ENCODE data around the gene CEP63.

The CEP63 gene

DNA sequence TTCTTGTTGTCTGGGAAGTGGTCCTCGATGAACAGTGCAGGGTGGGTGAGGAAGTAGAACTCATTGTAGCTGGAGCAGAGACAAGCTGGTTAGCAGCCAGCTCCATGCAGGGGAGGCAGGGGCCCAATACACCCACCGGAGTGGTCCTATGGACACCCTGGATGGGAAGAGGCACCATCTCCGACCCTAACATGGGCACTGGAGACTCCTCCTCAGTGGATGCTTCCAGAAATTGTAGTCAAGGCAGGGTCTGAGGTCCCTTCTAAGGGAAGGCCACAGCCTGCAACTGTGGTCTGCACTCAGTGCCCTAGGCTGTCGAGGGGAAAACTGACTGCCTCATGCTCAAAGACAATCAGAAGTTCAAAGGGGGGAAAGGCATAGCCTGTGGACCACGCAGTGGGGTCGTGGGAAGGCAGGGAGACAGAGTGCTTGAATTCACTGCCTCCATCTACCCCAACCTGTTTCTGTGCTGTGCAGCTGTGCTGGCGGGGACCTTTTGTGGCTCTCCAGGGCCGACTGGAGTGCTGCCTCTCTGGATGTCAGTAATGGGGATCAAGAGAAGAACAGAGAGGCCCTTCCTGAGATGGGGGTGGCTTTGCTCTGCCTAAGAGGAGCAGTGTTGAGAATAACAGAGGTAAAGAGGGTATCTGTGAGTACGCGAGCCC, 123.0 kb downstream of the CEP63 start:
- DNase-seq (ENCODE audit: low read depth in 2 of 2) = no peak

DNA sequence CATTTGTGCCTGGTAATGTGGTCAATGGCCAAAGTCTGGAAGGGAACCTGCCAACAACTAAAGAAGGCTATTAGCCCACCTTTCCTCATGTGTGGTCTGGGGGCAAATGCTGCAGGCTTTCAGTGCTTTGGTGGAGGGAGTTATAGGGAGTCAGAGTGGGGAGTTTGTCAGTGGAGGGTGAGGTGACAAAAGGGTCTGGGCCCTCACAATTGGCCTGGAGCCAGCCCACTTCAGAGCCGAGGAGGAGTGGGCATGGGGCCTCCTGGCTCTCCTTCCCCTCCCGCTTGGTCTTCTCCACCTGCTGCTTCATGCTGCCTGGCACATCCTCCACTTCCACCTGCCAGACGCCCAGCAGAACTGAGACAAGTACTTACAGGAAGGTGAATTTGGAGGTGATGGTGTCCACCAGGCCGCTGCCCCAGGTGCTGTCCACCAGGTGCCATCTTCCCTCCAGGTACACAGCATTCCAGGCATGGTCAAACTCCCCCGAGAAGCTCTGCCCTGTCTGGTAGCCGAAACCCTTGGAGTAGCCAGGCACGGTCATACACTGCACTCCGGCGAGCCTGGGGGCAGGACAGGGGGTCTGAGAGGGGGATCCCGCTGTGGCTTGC, 124.1 kb downstream of the CEP63 start:
- DNase-seq (ENCODE audit: low read depth in 2 of 2) = no peak

GRCh38 chr3:134610432-134611385, 124.9 kb downstream of the CEP63 start:
- DNase-seq (ENCODE audit: low read depth in 2 of 2) = no peak

DNA sequence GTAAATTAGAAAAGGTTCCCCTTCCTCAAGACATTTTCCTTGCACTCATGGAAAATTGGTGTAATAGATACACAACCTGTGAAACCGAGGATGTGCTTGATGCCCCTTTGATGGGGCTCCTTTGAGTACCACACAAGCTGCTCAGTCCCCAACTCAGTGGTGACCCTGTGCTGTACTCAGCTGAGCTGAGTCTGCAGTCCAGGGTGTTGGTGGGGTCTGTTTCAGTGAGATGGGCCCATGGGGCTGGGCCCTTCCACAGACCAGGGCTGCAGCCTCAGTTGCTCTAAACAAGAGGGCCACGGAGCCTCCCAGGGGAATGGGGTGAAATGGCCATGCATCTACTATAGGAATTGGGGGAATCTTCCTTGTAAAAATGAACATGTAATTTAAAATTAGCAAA, 125.7 kb downstream of the CEP63 start:
- DNase-seq (ENCODE audit: low read depth in 2 of 2) = no peak

- DNase-seq (ENCODE audit: low read depth in 2 of 2) = no peak
These were observed 127.2 kb downstream of the CEP63 start for GRCh38 chr3:134613006-134613520.

DNA sequence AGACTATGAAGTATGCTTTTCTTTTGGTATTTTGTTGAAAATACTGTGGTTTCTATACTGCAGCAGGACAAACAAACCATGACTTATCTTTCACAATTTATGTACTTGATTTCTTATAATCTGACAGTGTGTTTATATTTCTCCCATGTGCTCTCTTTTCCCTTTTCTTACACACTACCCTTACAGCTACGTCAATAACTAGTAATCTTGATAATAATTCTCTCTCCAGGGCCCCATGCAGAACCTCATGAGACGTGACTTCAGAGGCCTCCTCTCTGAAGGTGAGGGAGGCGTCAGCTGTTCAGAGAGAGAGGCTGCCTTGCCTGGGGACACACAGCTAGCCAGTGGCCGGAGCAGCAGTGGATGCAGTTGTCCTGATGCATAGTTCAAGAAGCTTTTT, 129.1 kb downstream of the CEP63 start:
- no peak for DNase-seq (ENCODE audit: low read depth in 2 of 2)

DNA sequence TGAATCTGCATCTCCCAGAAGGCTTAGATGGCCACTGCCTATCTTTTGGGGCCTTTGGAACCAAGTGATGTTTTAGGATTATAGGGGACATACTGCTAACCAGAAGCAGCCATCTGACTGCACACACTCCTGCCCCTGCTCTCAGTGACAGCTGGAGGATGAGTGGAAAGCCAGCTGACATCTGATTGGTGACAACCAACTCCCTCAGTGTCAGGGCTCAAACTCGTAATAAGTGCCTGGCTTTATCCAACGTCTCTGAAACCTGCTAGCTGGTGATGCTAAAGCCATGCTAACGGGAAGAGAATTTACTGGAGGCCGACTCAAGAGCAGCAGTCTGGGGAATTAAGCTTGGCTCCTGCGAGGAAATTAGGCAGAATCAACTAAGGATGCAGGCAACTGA, 129.9 kb downstream of the CEP63 start:
- DNase-seq (ENCODE audit: low read depth in 2 of 2) = no peak

DNA sequence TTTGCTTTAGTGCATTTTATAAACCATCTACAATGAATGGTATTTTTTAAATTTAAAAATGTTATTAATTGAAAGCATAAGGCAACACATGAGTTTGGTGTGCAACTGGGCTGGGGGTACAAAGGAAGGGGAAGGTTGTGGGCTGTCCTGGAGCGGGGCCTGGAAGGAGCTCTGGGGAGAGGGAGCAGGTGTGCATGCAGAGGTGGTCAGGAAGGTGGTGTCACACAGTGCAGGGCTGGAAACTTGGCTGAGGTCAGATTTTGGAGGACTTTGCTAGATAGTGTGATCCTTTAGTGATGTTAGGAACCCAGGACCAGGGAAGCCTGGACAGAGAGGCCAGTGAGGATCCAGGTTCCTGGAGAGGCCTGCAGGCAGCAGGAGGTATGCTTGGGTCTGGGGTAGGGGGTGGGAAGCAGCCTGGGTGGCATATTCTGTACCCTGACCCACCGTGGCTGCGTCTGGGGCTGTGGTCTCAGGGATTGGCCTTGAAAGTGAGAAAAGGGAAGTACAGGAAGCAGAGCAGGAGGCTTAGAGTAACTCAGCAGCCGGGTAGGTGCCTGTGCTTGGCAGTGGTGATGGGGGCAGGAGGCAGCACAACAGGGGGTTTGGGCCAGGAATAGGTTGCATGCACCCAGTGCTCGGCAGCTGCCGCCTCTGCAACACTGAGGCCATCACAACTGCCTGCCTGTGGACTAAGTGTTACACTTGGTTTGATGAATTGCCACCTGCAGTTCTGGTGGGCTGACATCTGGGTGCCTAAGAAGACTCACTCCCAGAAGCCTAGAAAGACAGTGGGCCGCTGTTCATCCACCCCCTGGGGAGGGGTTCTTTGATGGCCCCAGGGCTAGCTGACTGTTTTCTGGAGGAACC, 132.0 kb downstream of the CEP63 start:
- no peak for DNase-seq (ENCODE audit: low read depth in 2 of 2)

DNA sequence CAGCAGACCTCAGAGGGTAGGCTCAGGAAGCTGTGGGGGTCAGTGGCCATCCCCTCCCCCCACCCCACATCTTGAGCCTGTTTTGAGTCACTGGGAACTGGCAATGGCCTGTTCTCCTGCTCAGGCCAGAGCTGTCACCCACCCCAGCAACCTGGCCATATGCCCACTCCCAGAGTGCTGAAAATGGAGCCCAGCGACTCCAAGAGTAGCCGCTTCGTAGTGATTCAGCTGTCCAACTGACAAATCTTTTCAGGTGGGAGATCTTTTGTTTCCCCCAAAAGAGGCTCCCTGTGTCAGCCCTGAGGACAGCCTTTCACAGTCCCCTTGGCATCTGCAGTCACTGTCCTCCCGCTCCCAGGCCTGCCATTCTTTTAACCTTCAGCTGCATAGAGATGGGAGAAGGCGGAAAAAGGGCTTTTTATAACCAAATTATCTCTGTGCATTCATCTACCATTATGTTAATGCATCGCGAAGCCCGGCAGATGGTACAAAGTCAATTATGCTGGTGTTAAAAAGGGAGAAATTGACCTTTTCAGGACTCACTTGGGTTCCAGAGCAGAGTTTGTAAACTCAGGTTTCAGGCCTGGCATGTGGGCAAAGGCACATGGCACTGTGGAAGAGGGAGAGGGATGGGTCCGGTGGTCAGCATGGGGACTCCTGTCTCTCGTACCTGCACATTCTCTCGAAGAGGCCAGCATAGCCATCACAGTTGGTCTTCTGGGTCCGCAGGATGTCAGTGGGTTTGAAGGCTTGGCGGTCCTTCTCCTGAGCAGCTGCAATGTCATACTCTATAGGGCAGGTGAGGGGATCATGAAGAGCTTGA, 132.8 kb downstream of the CEP63 start:
- no peak for DNase-seq (ENCODE audit: low read depth in 2 of 2)

DNA sequence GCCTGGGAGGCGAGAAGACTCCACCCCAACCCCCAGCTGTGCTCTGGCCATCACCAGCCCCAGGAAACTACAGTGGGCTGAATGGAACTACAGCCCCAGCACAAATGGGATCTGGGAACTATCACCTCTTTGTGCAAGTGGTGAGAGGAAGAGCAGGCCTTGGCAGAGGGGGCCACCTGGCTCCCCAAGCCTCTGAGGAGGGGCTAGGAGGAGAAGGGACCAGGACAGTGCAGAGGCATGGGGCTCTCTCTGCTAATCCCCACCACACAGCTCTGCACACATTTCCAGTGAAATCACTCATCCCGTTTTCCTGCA, 133.4 kb downstream of the CEP63 start:
- DNase-seq (ENCODE audit: low read depth in 2 of 2) = no peak

- no peak for DNase-seq (ENCODE audit: low read depth in 2 of 2)
These were observed 134.1 kb downstream of the CEP63 start for GRCh38 chr3:134619884-134620445.

GRCh38 chr3:134620476-134621115, 134.7 kb downstream of the CEP63 start:
- DNase-seq (ENCODE audit: low read depth in 2 of 2) = no peak

DNA sequence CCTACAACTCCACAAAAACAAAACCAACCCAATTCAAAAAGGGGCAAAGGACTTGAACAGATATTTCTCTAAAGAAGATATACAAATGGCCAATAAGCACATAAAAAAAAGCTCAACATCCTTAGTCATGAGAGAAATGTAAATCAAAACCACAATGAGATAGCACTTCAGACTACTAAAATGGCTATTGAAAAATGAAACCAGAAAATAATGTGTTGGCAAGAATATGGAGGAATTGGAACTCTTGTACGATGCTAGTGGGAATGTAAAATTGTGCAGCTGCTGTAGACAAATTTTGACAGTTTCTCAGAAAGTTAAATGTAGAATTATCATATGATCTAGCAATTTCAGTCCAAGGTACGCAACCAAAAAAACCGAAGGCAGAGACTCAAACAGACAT, 136.0 kb downstream of the CEP63 start:
- no peak for DNase-seq (ENCODE audit: low read depth in 2 of 2)

DNA sequence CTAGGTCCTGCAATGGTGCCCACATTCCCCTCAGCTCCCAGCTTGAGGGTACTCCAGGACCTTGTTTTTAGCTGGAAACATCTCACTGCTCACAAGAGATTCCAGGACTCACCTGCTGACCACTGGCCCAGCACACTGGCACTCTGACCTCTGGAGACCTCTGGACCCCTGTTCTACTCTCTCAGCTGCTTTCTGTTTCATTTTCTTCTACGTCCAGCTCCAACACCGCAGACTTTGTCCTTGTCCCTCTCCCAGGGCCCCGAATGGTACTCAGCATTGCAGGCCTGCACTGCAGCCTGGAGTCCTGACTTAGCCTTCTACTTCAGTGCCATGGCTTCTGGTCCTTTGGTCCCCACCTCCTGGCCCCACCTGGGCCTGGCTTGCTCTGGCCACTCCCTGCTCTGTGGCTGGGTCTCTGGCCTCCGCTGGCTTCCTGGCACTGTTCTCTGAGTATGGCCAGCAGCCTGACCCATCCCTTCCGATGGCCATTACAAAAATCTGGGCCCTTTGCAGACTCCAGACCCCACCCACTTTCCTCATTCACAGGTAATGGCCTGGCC, 137.0 kb downstream of the CEP63 start:
- DNase-seq (ENCODE audit: low read depth in 2 of 2) = no peak

GRCh38 chr3:134623615-134624245, 137.9 kb downstream of the CEP63 start:
- no peak for DNase-seq (ENCODE audit: low read depth in 2 of 2)
